Fibroblast of skin of scalp (primary cell): ENCODE measurements around the gene SRGAP3.

Source experiments
- DNase-seq: peaks from one replicate; pipeline ENCODE4 v3.0.0-alpha.2; 2013

The SRGAP3 gene

DNA sequence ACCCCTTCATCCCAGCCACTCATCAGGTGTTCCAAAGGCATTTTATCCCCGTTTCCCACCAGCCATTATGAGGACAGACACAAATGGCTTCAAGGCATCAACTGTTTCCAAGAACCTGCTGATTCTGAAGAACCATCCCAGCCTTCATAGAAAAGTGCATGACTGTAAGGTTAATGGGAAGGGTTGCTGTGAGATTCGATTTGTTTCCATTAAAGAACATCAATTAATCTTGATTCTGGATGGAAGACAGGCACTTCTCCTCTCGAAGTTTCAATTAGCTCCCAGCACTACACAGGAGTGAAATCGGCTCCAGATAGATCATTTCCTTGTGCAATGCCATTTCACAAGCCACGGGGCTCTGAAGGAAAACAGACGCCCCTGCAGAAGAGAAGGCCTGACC, 25.8 kb downstream of the SRGAP3 start:
- no peak for DNase-seq

- no peak for DNase-seq
These were observed 26.3 kb downstream of the SRGAP3 start for GRCh38 chr3:9222956-9223639.

- DNase-seq: no peak
These were observed 27.4 kb downstream of the SRGAP3 start for GRCh38 chr3:9222049-9222448.

DNA sequence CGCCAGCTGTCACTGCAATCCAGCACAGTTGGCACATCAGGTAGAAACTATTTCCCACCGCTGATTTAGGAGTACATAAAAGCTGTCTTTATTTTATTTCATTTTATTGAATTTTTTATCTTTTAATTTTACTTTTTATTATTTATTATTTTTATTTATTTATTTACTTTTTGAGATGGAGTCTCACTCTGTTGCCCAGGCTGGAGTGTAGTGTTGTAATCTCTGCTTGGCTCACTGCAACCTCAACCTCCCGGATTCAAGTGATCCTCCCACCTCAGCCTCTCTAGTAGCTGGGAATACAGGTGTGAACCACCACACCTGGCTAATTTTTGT, 31.0 kb downstream of the SRGAP3 start:
- DNase-seq: no peak

DNA sequence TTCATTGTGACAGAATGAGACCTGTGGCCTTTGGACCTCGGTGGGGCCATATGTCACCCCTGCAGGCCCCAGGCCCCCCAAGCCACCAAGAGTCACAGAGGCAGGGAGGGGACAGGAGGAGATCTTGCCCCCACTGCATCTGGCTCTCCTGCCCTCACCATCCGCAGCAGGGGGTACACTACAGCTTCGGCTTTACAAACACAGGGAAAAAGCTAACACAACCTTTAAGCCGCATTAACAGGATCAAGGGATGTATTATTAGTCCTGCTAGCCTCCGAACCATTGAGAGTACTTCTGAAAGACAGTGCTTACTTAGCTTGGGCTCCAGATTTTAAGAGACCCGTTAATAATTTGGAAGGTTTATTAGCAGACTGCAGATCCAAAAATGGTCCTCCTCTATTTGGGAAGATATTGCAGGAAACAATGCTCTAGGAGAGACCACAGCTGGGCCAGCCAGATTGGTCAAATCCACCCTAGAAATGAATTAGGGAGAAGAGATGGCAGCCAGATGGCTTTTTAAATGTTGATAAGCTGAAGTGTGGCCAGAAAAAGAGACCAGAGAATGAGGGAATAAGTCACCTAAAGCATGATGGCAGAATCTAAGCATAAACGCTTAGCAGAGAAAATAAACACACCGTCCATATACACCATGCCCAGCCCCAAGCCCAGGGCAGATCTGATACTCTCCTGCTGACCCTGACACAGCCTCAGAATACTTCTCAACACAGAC, 31.5 kb downstream of the SRGAP3 start:
- no peak for DNase-seq

DNA sequence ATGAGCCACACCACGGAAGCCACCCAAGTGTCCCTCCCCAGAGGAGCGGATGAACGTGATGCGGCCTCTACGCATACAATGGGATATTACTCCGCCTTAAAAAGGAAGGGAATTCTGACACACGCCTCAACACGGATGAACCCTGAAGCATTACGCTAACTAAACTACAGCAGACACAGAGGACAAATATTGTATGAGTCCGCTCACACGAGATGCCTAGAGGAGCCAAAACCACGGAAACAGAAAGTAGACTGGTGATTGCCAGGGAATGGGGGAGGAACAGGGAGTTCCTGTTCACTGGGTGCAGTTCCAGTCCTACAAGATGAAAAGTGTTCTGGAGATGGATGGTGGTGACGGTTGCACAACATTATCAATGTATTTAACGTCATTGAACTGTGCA, 32.7 kb downstream of the SRGAP3 start:
- peak; percentile 31 for DNase-seq

DNA sequence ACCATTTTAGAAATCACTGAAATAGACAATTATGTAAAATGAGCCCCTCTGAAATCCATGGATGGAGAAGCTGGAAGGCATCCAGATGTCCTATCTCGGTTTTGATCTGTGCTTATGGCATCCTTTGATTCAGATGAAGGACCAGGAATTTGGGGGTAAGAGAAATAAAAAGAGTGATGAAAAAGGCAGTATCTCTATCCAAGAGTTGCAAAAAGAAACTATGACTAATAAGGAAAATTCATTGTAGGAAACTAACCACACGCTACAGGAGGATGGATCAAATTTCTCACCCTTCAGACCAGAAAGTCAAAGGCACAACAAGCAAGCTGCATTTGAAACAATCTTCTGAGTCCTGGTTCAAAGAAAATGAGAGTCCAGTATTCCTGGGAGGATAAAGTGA, 34.8 kb downstream of the SRGAP3 start:
- peak; percentile 57 for DNase-seq

DNA sequence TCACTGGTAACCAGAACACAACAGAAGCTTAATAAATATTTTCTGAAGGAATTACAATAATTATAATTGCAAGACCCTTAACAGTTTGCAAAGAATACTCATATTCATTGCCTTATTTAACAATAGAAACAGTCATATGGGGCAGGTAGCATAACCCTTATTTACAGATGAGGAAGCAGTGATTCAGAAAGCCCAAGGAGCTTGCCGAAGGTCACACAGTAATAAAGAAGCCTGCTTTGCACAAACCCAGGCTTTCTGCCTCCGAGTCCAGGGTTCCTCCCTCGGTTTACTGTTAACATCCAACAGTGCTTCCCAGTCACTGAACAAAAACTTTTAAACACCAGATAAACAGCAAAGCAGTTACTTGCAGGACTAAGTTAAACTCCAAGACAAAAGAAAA, 35.3 kb downstream of the SRGAP3 start:
- DNase-seq: no peak

GRCh38 chr3:9213019-9213634, 36.3 kb downstream of the SRGAP3 start:
- no peak for DNase-seq

- peak; percentile 89 for DNase-seq
These were observed 38.1 kb downstream of the SRGAP3 start for GRCh38 chr3:9211155-9211950.

- no peak for DNase-seq
These were observed 39.7 kb downstream of the SRGAP3 start for GRCh38 chr3:9209777-9210176.

GRCh38 chr3:9208605-9209152, 40.8 kb downstream of the SRGAP3 start:
- no peak for DNase-seq

GRCh38 chr3:9207116-9207763, 42.2 kb downstream of the SRGAP3 start:
- DNase-seq: no peak

GRCh38 chr3:9206287-9206686, 43.2 kb downstream of the SRGAP3 start:
- no peak for DNase-seq

DNA sequence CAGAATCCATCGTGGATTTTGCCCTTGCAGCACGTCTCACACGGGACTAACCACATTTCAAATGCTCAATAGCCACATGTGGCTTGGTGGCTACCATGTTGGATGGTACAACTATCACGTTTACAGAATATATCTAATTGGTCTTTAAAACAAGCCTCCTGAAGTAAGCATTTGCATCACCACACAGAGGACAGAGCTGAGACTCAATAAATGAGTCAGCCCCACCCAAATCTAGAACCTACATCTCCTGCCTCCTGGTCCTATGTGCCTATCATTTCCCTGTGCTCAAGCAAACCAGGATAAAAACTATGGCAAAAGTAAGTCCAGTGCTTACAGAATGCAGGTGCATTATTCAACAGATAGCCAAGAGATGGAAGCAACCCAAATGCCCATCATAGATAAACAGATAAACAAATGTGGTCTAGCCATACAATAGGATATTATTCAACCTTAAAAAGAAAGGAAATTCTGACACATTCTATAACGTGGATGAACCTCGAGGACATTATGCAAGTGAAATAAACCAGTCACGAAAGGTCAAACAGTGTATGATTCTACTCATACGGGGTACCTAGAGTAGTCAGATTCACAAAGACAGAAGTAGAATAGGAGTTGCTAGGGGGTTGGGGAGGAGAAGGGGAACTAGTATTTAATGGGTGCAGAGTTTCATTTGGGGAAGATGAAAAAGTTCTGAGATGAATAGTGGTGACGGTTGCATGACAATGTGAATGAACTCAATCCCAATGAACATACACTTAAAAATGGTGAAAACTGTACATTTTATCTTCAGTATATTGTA, 43.9 kb downstream of the SRGAP3 start:
- DNase-seq: no peak

- no peak for DNase-seq
These were observed 45.0 kb downstream of the SRGAP3 start for GRCh38 chr3:9204253-9204992.

- no peak for DNase-seq
These were observed 46.1 kb downstream of the SRGAP3 start for GRCh38 chr3:9203317-9203716.

DNA sequence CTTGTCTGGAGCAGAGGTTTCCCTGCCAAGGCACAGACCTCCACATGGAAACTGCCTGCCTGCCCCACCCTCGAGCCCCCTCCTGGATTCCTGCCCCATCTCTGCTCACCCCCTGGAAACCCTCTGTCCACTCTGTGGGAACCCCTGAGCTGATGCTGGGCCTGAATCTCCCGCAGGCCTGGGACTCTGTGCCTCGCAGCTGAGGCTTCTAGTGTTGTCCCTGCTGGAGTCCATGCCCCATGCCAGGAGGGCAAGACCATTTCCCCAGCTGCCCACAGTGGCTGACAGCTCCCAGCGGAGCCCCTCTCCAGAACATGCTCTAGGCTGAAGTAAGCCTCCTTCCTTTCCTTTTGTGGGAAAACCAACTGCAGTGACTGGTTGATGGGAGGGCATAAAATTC, 46.9 kb downstream of the SRGAP3 start:
- DNase-seq: no peak

- no peak for DNase-seq
These were observed 47.5 kb downstream of the SRGAP3 start for GRCh38 chr3:9201955-9202354.

DNA sequence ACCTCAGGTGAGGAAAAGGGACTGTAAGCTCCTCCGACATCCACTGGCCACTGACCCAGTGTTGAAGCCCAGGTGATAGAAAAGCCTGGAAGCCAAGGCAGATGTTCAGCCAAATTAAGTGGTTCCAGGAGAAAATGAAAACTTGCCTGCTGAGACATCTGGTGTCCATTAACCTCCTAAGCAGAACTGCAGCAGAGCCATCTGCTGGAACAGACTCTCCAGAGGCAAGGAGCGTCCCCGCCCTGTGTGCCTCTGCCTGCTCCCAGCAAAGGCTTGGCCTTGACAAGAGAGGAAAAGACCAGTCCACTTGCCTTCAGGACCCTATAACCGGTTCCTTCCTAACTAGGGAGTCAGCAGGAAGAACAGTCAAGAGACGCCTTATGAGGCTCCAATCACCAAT, 48.2 kb downstream of the SRGAP3 start:
- DNase-seq: peak; percentile 67

GRCh38 chr3:9199775-9200174, 49.7 kb downstream of the SRGAP3 start:
- DNase-seq: no peak
